Cardiac muscle cell (in vitro differentiated cells and primary cell): ENCODE data around the gene PEX14. TPM values are rescaled to one million over a fixed set of nuclear protein-coding genes. Genes with fewer than 3 reads are reported as not detected.
"Not testable (repeated sequence)": the region's sequence is repeated elsewhere in the genome, so short reads cannot be mapped to it uniquely, and the experiment has no call there.

Source experiments
- DNase-seq, 2 donors: peaks; one replicate each; pipeline versions ENCODE4 v3.0.0 to v3.0.0-alpha.2; 2010 to 2017; ENCODE audit warnings: low read depth in 1 of 2, low spot score in 1 of 2
- H3K27ac ChIP-seq: fragments of 200-600 bp; sonication (generic); 2 replicates; pipeline ENCODE4 v1.5.1; 2016
- H3K27me3 ChIP-seq: fragments of 200-600 bp; sonication (generic); 2 replicates; pipeline ENCODE4 v1.6.0; 2016; ENCODE audit warnings: control low read depth
- H3K36me3 ChIP-seq: fragments of 200-600 bp; sonication (generic); 2 replicates; pipeline ENCODE4 v1.5.1; 2016; ENCODE audit warnings: control low read depth
- H3K4me1 ChIP-seq: fragments of 200-600 bp; sonication (generic); 2 replicates; pipeline ENCODE4 v1.8.1; 2017; ENCODE audit warnings: low read depth, mild to moderate bottlenecking, mixed run types
- H3K4me3 ChIP-seq: fragments of 200-600 bp; sonication (generic); 2 replicates; pipeline ENCODE4 v1.5.1; 2016; ENCODE audit warnings: mild to moderate bottlenecking
- H3K9me3 ChIP-seq: fragments of 200-600 bp; sonication (generic); 2 replicates; pipeline ENCODE4 v1.5.1; 2017; ENCODE audit warnings: low read depth, mild to moderate bottlenecking, control low read depth
- CTCF ChIP-seq: IDR thresholded peaks from 2 replicates; pipeline ENCODE4 v1.5.1; 2012; ENCODE audit warnings: low read depth, mild to moderate bottlenecking, low read length
- polyA plus RNA-seq: library from polyadenylated mRNA; unstranded; fragments of >200 nt; fragmentation: Nextera tagmentation; extraction: Ambion mirVana; gene quantifications from 2 replicates; pipeline ENCODE4 v1.2.1, GENCODE V29; 2016
- total RNA-seq: library from RNA; depleted of rRNA; stranded (reverse); fragments of >200 nt; gene quantifications from 2 replicates; pipeline ENCODE4 v1.2.3, GENCODE V29; 2016

Gene PEX14
- total and polyA plus RNA-seq, 2 experiments from 2014 or later: 25.0 to 32.1 TPM

GRCh38 chr1:10456048-10456447 is 18.7 kb upstream of the PEX14 start:
- Histone ChIP-seq H3K9me3 (no peaks in the 10 kb centered on the region), H3K36me3 (peaks cover 6% of the 10 kb centered on the region), H3K27ac (peak overlapping the region; percentile 72), H3K4me3 (no peak overlapping the region), H3K27me3 (no peaks in the 10 kb centered on the region), H3K4me1 (peaks cover 9% of the 10 kb centered on the region)
- no peak for DNase-seq
- no peak for TF ChIP-seq CTCF

GRCh38 chr1:10456661-10457060 is 18.1 kb upstream of the PEX14 start:
- H3K27ac ChIP-seq: peak overlapping the region; percentile 72

GRCh38 chr1:10457462-10457861 is 17.3 kb upstream of the PEX14 start:
- not testable (repeated sequence) for H3K9me3 ChIP-seq, H3K27me3 ChIP-seq, H3K4me3 ChIP-seq, H3K4me1 ChIP-seq, DNase-seq
- peaks cover 16% of the 10 kb centered on the region for H3K36me3 ChIP-seq
- peak overlapping the region; percentile 34 for H3K27ac ChIP-seq

More at GRCh38 chr1:10456661-10457060, 18.1 kb upstream of the PEX14 start:
- no peaks in the 10 kb centered on the region for H3K27me3 ChIP-seq
- H3K9me3 ChIP-seq: no peaks in the 10 kb centered on the region
- TF ChIP-seq CTCF: no peak
- DNase-seq: peak in 1 of 2 donors; percentile 28
- peaks cover 7% of the 10 kb centered on the region for H3K4me1 ChIP-seq
- peaks cover 11% of the 10 kb centered on the region for H3K36me3 ChIP-seq
- no peak overlapping the region for H3K4me3 ChIP-seq

- H3K4me3 ChIP-seq: no peak overlapping the region
- DNase-seq: no peak
- peaks cover 7% of the 10 kb centered on the region for H3K4me1 ChIP-seq
- no peak for TF ChIP-seq CTCF
- peaks cover 20% of the 10 kb centered on the region for H3K36me3 ChIP-seq
- H3K9me3 ChIP-seq: no peaks in the 10 kb centered on the region
- H3K27ac ChIP-seq: peak overlapping the region; percentile 34
- no peaks in the 10 kb centered on the region for H3K27me3 ChIP-seq
Measured at GRCh38 chr1:10457875-10458274, 16.9 kb upstream of the PEX14 start.

- H3K36me3 ChIP-seq: peaks cover 29% of the 10 kb centered on the region
- H3K4me1 ChIP-seq: peaks cover 7% of the 10 kb centered on the region
- DNase-seq: peak in 1 of 2 donors; percentile 86
- TF ChIP-seq CTCF: no peak
- H3K27me3 ChIP-seq: no peaks in the 10 kb centered on the region
- H3K9me3 ChIP-seq: no peaks in the 10 kb centered on the region
- peak overlapping the region; percentile 48 for H3K27ac ChIP-seq
- no peak overlapping the region for H3K4me3 ChIP-seq
Measured at GRCh38 chr1:10459184-10459583, 15.6 kb upstream of the PEX14 start.

GRCh38 chr1:10467078-10467477 is 7.7 kb upstream of the PEX14 start:
- Histone ChIP-seq H3K27ac (no peak overlapping the region), H3K27me3 (no peaks in the 10 kb centered on the region), H3K4me1 (no peaks in the 10 kb centered on the region), H3K9me3 (no peaks in the 10 kb centered on the region), H3K4me3 (no peak overlapping the region), H3K36me3 (peaks cover 54% of the 10 kb centered on the region)
- no peak for DNase-seq
- no peak for TF ChIP-seq CTCF
